Measurements from ENCODE around the gene VSTM1. TPM values are rescaled to one million over a fixed set of nuclear protein-coding genes. Genes with fewer than 3 reads are reported as not detected.
A peak's percentile ranks its signal among the peaks of the same experiment; 100 is the strongest.

The VSTM1 gene
- total RNA-seq, 1 donor = 0.43 TPM

DNA sequence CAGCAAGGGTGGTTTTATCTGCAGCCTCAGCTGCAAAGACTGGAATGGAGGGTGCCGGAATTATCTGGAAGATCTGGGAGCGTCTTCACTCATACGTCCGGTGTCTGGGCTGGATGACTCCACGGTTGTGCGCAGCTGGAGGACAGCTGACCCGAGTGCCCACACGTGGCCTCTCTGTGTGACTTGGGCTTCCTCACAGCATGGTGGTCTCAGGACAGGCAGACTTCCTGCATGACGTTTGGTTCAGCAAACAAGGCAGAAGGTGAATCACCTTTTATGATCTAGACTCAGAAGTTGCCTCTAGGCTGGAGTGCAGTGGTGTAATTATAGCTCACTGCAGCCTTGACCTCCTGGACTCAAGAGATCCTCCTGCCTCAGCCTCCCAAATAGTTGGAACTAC lies 39.0 kb downstream of the VSTM1 start:
- TF ChIP-seq, protein P1, sequence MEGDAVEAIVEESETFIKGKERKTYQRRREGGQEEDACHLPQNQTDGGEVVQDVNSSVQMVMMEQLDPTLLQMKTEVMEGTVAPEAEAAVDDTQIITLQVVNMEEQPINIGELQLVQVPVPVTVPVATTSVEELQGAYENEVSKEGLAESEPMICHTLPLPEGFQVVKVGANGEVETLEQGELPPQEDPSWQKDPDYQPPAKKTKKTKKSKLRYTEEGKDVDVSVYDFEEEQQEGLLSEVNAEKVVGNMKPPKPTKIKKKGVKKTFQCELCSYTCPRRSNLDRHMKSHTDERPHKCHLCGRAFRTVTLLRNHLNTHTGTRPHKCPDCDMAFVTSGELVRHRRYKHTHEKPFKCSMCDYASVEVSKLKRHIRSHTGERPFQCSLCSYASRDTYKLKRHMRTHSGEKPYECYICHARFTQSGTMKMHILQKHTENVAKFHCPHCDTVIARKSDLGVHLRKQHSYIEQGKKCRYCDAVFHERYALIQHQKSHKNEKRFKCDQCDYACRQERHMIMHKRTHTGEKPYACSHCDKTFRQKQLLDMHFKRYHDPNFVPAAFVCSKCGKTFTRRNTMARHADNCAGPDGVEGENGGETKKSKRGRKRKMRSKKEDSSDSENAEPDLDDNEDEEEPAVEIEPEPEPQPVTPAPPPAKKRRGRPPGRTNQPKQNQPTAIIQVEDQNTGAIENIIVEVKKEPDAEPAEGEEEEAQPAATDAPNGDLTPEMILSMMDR (IDR thresholded peaks at IDR 0.05; ENCODE audit: insufficient read depth, low read depth, low read length) = no peak
- DNase-seq (ENCODE audit: low read depth) = no peak
- no peak overlapping the region for H3K4me3 ChIP-seq (ENCODE audit: low read depth, low read length)

DNA sequence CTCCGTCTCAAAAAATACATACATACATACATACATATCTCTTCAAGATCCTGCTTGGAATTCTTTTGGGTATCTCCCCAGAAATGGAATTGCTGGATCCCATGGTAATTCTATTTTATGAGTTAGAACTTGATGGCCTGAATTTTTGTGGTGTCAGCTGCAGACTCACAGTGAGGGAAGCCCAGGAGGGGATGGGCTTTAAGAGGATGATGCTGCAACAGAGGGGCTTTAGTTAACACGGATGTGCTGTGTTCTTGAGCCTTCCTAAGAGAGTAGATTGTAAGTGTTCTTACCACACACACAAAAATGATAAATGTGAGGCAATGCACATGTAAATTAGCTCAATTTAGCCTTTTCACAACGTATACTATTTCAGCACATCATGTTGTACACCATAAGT lies 40.5 kb downstream of the VSTM1 start:
- TF ChIP-seq, protein P1 (IDR thresholded peaks at IDR 0.05; ENCODE audit: insufficient read depth, low read depth, low read length) = no peak
- DNase-seq (ENCODE audit: low read depth) = peak; percentile 93
- no peak overlapping the region for H3K4me3 ChIP-seq (ENCODE audit: low read depth, low read length)

DNA sequence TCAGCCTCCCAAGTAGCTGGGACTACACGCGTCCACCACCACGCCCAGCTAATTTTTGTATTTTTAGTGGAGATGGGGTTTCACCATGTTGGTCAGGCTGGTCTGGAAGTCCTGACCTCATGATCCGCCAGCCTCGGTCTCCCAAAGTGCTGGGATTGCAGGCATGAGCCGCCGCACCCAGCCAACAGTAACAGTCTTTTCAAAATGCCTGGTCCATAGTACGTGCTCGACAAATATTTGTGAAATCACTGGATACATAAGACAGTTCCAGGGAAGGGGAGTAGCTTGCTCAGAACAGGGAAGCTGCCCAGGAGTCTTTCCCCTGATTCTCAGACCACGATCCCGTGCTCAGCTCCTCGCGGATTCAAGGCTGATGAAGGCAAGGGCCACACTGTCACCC lies 41.8 kb downstream of the VSTM1 start:
- TF ChIP-seq, protein P1 (IDR thresholded peaks at IDR 0.05; ENCODE audit: insufficient read depth, low read depth, low read length) = no peak
- H3K4me3 ChIP-seq (ENCODE audit: low read depth, low read length) = no peak overlapping the region
- DNase-seq (ENCODE audit: low read depth) = no peak

DNA sequence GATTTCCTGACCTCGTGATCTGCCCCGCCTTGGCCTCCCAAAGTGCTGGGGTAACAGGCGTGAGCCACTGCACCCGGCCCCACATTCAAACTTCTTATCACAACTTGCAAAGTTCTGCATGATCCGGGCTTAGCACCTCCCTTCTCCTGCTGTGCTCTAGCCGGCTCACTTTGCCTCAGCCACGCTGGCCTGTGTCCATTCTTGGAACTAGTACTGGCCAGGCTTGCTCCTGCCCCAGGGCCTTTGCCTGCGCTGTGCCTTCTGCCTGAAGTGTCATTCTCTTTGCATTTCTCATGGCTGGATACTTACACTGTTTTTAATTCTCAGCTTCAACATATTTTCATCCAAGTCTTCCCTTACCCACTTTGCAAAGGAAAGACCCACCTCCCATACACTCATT lies 42.3 kb downstream of the VSTM1 start:
- H3K4me3 ChIP-seq (ENCODE audit: low read depth, low read length) = no peak overlapping the region
- DNase-seq (ENCODE audit: low read depth) = no peak
- TF ChIP-seq, protein P1 (IDR thresholded peaks at IDR 0.05; ENCODE audit: insufficient read depth, low read depth, low read length) = no peak

DNA sequence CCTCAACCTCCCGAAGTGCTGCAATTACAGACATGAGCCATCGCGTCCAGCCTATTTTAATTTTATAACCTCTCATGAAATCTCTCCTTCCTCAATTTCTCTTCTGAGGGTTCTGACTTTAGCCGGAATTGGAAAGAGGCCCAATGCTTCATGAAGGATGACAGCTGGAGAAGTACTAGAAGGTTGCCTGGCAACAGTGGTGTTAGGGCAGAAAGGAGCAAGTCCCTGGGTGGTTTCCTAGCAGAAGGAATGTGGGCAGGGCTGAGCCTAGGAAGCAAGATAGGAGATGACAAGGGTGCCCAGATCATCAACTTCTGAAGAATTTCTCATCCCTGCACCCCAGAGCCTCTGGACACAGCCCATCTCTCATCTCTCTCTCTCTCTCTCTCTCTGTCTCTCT lies 46.4 kb downstream of the VSTM1 start:
- TF ChIP-seq, protein P1 (IDR thresholded peaks at IDR 0.05; ENCODE audit: insufficient read depth, low read depth, low read length) = no peak
- peak; percentile 77 for DNase-seq (ENCODE audit: low read depth)
- no peak overlapping the region for H3K4me3 ChIP-seq (ENCODE audit: low read depth, low read length)

DNA sequence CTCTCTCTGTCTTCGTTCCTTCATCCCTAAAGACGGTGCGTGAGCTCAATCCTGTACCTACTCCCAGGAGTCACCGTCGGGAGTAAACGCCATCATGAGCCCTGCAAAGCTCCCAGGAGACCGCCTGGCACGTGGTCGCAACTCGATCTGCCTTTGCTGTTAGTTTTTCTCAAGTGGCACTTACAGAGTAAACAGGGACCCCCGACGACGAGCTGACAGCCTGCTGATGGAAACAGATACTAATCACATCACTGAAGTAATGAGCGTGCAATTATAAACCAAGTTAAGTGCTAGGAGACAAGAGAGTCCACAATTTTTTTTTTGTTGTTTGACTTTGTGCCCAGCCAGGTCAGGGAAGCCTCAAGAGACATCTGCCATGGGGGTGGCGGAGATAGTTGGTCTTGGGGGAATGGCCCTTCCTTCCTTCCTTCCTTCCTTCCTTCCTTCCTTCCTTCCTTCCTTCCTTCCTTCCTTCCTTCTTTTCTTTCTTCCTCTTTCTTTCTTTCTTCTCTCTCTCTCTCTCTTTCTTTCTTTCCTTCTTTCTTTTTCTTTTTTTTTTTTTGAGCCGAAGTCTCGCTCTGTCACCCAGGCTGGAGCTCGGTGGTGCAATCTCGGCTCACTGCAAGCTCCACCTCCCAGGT lies 48.7 kb downstream of the VSTM1 start:
- DNase-seq (ENCODE audit: low read depth) = no peak
- no peak overlapping the region for H3K4me3 ChIP-seq (ENCODE audit: low read depth, low read length)
- TF ChIP-seq, protein P1 (IDR thresholded peaks at IDR 0.05; ENCODE audit: insufficient read depth, low read depth, low read length) = no peak

DNA sequence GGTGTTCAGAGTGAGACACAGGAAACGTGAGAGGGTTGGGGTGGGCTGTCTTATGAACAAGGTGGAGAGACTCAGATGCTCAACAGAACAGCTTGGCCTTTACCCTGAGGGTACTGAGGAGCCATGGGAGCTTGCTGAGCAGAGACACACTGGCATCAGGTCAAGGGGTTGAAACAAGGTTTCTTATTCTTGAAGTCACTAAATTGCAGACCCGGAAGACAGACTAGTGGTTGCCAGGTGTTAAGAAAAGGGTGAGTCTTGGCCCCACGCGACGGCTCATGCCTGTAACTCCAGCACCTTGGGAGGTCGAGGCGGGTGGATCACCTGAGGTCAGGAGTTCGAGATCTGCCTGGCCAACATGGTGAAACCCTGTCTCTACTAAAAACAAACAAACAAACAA lies 49.8 kb downstream of the VSTM1 start:
- DNase-seq (ENCODE audit: low read depth) = no peak
- TF ChIP-seq, protein P1 (IDR thresholded peaks at IDR 0.05; ENCODE audit: insufficient read depth, low read depth, low read length) = no peak
- no peak overlapping the region for H3K4me3 ChIP-seq (ENCODE audit: low read depth, low read length)
